HEK293 (cell line): ENCODE results near the gene ARAP3.

Experiments
- CTCF ChIA-PET: fragments of 350-600 bp; formaldehyde crosslinking; extraction: SDS; loops from one replicate; lab custom pipeline; 2021; ENCODE audit warnings: antibody characterized with exemption; lab: Yijun Ruan, JAX
- POLR2A ChIA-PET: fragments of 300-600 bp; formaldehyde crosslinking; extraction: SDS; loops from one replicate; lab custom pipeline; 2020; ENCODE audit warnings: antibody characterized with exemption, inconsistent platforms; lab: Yijun Ruan, JAX
- H3K27ac ChIP-seq: fragments of 200-500 bp; sonication (Bioruptor generic); 2 replicates; pipeline ENCODE4 v1.5.1; 2014; ENCODE audit warnings: low read depth, low read length, control low read depth, inconsistent platforms; ENCODE audit errors: extremely low read depth
- H3K36me3 ChIP-seq, 2 experiments: fragments of 200-500 bp in 1 of 2; sonication (Bioruptor generic) in 1 of 2; 1 replicate in 1 of 2; 2 replicates in 1 of 2; pipeline ENCODE4 v1.5.1; 2014 to 2017; ENCODE audit warnings: inconsistent platforms in 2 of 2, low read length in 2 of 2; ENCODE audit not compliant: control insufficient read depth in 2 of 2, insufficient read depth in 1 of 2
- H3K4me1 ChIP-seq: fragments of 200-500 bp; sonication (Bioruptor generic); 2 replicates; pipeline ENCODE4 v1.5.1; 2014; ENCODE audit warnings: mild to moderate bottlenecking, low read length, inconsistent platforms; ENCODE audit not compliant: control insufficient read depth, insufficient read depth
- H3K4me3 ChIP-seq: 2 replicates; pipeline ENCODE4 v1.5.1; 2011; ENCODE audit warnings: low read depth, mild to moderate bottlenecking, control low read depth, low read length, moderate library complexity
- H3K9me3 ChIP-seq: fragments of 200-500 bp; sonication (Bioruptor generic); 2 replicates; pipeline ENCODE4 v1.5.1; 2014; ENCODE audit warnings: low read depth, low read length, inconsistent platforms; ENCODE audit not compliant: control insufficient read depth, insufficient read depth
- MYNN ChIP-seq: fragments of 450-650 bp; formaldehyde crosslinking; IDR thresholded peaks from 2 replicates; pipeline ENCODE4 v1.5.1; 2016; ENCODE audit warnings: missing biosample characterization, missing genetic modification characterization, borderline replicate concordance
- PRDM10 ChIP-seq: fragments of 450-650 bp; formaldehyde crosslinking; IDR thresholded peaks from 2 replicates; pipeline ENCODE4 v1.5.1; 2016; ENCODE audit warnings: missing biosample characterization, missing genetic modification characterization
- SP7 ChIP-seq: fragments of 450-650 bp; formaldehyde crosslinking; IDR thresholded peaks from 2 replicates; pipeline ENCODE4 v1.5.1; 2016; ENCODE audit warnings: missing biosample characterization, missing genetic modification characterization
- ZFP41 ChIP-seq: fragments of 450-650 bp; formaldehyde crosslinking; IDR thresholded peaks from 2 replicates; pipeline ENCODE4 v1.5.1; 2016; ENCODE audit warnings: missing biosample characterization, missing genetic modification characterization, borderline replicate concordance
- ZNF121 ChIP-seq: fragments of 450-650 bp; formaldehyde crosslinking; IDR thresholded peaks from 2 replicates; pipeline ENCODE4 v1.5.1; 2016; ENCODE audit warnings: missing biosample characterization, missing genetic modification characterization
- ZNF175 ChIP-seq: fragments of 450-650 bp; formaldehyde crosslinking; IDR thresholded peaks from 2 replicates; pipeline ENCODE4 v1.5.1; 2016; ENCODE audit warnings: missing biosample characterization, missing genetic modification characterization
- ZNF26 ChIP-seq: fragments of 450-650 bp; formaldehyde crosslinking; IDR thresholded peaks from 2 replicates; pipeline ENCODE4 v1.5.1; 2016; ENCODE audit warnings: missing biosample characterization, missing genetic modification characterization
- ZNF280C ChIP-seq: fragments of 450-650 bp; formaldehyde crosslinking; IDR thresholded peaks from 2 replicates; pipeline ENCODE4 v1.5.1; 2016; ENCODE audit warnings: missing biosample characterization, missing genetic modification characterization
- ZNF280D ChIP-seq: fragments of 450-650 bp; formaldehyde crosslinking; IDR thresholded peaks from 2 replicates; pipeline ENCODE4 v1.5.1; 2016; ENCODE audit warnings: missing biosample characterization, missing genetic modification characterization
- ZNF362 ChIP-seq: fragments of 450-650 bp; formaldehyde crosslinking; IDR thresholded peaks from 2 replicates; pipeline ENCODE4 v1.5.1; 2016; ENCODE audit warnings: missing biosample characterization, missing genetic modification characterization
- ZNF555 ChIP-seq: fragments of 450-650 bp; formaldehyde crosslinking; conservative IDR thresholded peaks from 2 replicates; pipeline ENCODE4 v1.5.1; 2017; ENCODE audit warnings: missing biosample characterization, mild to moderate bottlenecking, missing genetic modification characterization, inconsistent platforms
- ZNF571 ChIP-seq: fragments of 450-650 bp; formaldehyde crosslinking; IDR thresholded peaks from 2 replicates; pipeline ENCODE4 v1.5.0; 2017; ENCODE audit warnings: missing biosample characterization, missing genetic modification characterization
- ZNF596 ChIP-seq: fragments of 450-650 bp; IDR thresholded peaks from 2 replicates; pipeline ENCODE4 v1.5.0; 2018; ENCODE audit warnings: missing biosample characterization, mild to moderate bottlenecking, missing genetic modification characterization, moderate library complexity

Gene ARAP3

GRCh38 chr5:141664733-141665461, 17.1 kb downstream of the ARAP3 start (continued):
- no peak for TF ChIP-seq ZNF571 (tag by site-specific recombination)
- TF ChIP-seq ZNF596 (tag by site-specific recombination): no peak
- TF ChIP-seq, all 188 proteins: peak for 5

GRCh38 chr5:141663506-141663905, 18.5 kb downstream of the ARAP3 start:
- Histone ChIP-seq H3K9me3 (no peaks in the 10 kb centered on the region), H3K4me1 (no peaks in the 10 kb centered on the region), H3K4me3 (no peak overlapping the region), H3K27ac (no peak overlapping the region), H3K36me3 (no peaks in the 10 kb centered on the region)
- TF ChIP-seq MYNN (tag by site-specific recombination): no peak
- no peak for TF ChIP-seq ZNF121 (tag by site-specific recombination)
- no peak for TF ChIP-seq ZNF175
- TF ChIP-seq ZNF26 (tag by site-specific recombination): no peak
- no peak for TF ChIP-seq PRDM10
- TF ChIP-seq SP7 (tag by site-specific recombination): no peak
- no peak for TF ChIP-seq ZNF280C (tag by site-specific recombination)
- no peak for TF ChIP-seq ZFP41 (tag by site-specific recombination)
- TF ChIP-seq ZNF362 (tag by site-specific recombination): no peak
- TF ChIP-seq ZNF280D (tag by site-specific recombination): no peak
- TF ChIP-seq ZNF555 (tag by site-specific recombination): no peak
- POLR2A ChIA-PET: no interaction called here
- CTCF ChIA-PET: interaction anchor here (0.8 to 1.8 kb wide), 9 partner anchors 28 to 349 kb away, joined by 3 to 6 read pairs (median 5); partner anchors contain the start of genes DIAPH1 and GNPDA1
